Adrenal gland (tissue), 12 donors: ENCODE results near the gene LHFPL4. TPM values are rescaled to one million over a fixed set of nuclear protein-coding genes. Genes with fewer than 3 reads are reported as not detected.

Experiments
- DNase-seq, 7 donors: peaks; one replicate each; pipeline ENCODE4 v3.0.0-alpha.2; 2019 to 2020
- H3K27ac ChIP-seq, 5 donors: fragments of 200-600 bp; sonication (generic) in 4 of 5; 1 replicate in 3 of 5; 2 replicates in 2 of 5; pipeline versions ENCODE4 v1.5.1 to v1.8.0; 2016 to 2020; ENCODE audit warnings: mild to moderate bottlenecking in 1 of 5
- H3K27me3 ChIP-seq: fragments of 200-600 bp; 2 replicates; pipeline ENCODE4 v1.8.0; 2021
- H3K36me3 ChIP-seq, 2 donors: fragments of 200-600 bp; replicated peaks in 1 of 2; 1 replicate in 1 of 2; 2 replicates in 1 of 2; pipeline versions ENCODE4 v1.5.1 to v1.8.0; 2018 to 2022
- H3K4me1 ChIP-seq, 2 donors: fragments of 200-600 bp; replicated peaks in 1 of 2; 1 replicate in 1 of 2; 2 replicates in 1 of 2; pipeline versions ENCODE4 v1.5.1 to v1.8.0; 2018 to 2021
- H3K4me3 ChIP-seq, 4 donors: fragments of 200-600 bp; sonication (generic) in 3 of 4; one replicate each; pipeline ENCODE4 v1.5.1; 2016 to 2018
- H3K9me3 ChIP-seq, 3 donors: fragments of 200-600 bp; sonication (generic) in 1 of 3; replicated peaks in 1 of 3; 1 replicate in 2 of 3; 2 replicates in 1 of 3; pipeline versions ENCODE4 v1.5.1 to v1.8.0; 2016 to 2021
- POLR2A ChIP-seq, 2 donors: fragments of 450-650 bp; IDR thresholded peaks; one replicate each; pipeline ENCODE4 v1.6.1; 2017; ENCODE audit warnings: antibody characterized with exemption in 2 of 2, mild to moderate bottlenecking in 2 of 2, moderate library complexity in 1 of 2
- WGBS, 4 donors: extraction: QIAGEN DNeasy Blood & Tissue Kit in 2 of 4; methylation state at CpG; one replicate each; pipeline versions ENCODE4 v1.1.5 to v1.1.7; 2013 to 2017; 5-methylcytosine and 5-hydroxymethylcytosine counted together
- intact Hi-C, 2 donors: fragments of 100-400 bp; cut with DNase I; formaldehyde crosslinking; loops; one replicate each; pipeline versions ENCODE4 v1.14.1 to v1.15.0; 2022 to 2023
- polyA plus RNA-seq, 3 donors: library from polyadenylated mRNA; stranded (reverse); fragments of 200-250 nt in 2 of 3; fragments of 350-450 nt in 1 of 3; fragmentation: Illumina TruSeq in 1 of 3; extraction: RNeasy Lipid Tissue Mini Kit (QIAGEN cat#74804) in 1 of 3; gene quantifications; one replicate each; pipeline ENCODE4 v1.2.3, GENCODE V29; 2013 to 2014
- total RNA-seq, 9 donors: library from RNA; depleted of rRNA in 4 of 9; stranded (reverse); fragments of >200 nt in 4 of 9; fragments of 120-200 nt in 1 of 9; fragmentation: NEBNext Ultra II Directional in 1 of 9; extraction: Animal tissue kit (Norgen Biotek cat#: 25700) in 1 of 9; gene quantifications; one replicate each; pipeline versions ENCODE4 v1.1.0 to v1.2.4, GENCODE V29; 2013 to 2023
- TF ChIP-seq, protein P1 (sequence below), 6 experiments: fragments of 450-650 bp in 4 of 6; fragments of 200-600 bp in 2 of 6; sonication (generic) in 1 of 6; IDR thresholded peaks; 1 replicate in 5 of 6; 2 replicates in 1 of 6; pipeline versions ENCODE4 v1.5.1 to v1.8.0; 2016 to 2021; ENCODE audit warnings: antibody characterized with exemption in 6 of 6, mild to moderate bottlenecking in 2 of 6, moderate library complexity in 1 of 6
- donor health status: healthy with polysubstance abuse.
- donor health status: Bipolar disorder and iron deficiency.
- donor health status: DM: yes; HTN: yes; CAD: no.
- donor health status: DM: no; HTN: no; CAD: no.
- donor health status: DM: no; HTN: no; CAD: no.
- donor health status: DM: yes; HTN: yes; CAD: no.

LHFPL4 gene
- total and polyA plus RNA-seq, 12 donors: 0.04 to 3.5 (median 0.99) TPM; not detected in 2

DNA sequence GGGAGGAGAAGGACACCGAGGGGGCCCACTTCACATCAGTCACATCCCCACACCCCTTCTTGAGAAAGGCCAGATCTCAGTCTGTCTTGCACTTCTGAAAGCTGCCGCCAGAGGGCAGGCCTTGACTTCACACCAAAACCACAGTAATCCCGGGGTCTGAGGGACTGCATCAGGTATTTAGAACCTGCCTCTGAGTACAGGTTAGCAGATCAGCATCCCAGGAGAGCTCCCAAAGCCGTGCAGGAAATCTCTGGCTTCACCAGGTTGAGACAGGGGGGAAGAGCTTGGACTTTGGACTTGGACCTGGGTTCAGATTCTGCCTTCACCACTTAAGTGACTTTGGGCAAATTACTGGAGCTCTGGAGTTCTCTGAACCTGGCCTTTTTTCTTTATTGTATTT is 50.3 kb downstream of the LHFPL4 start:
- Histone ChIP-seq H3K36me3 (no peaks in the 10 kb centered on the region), H3K4me1 (peaks cover 0 to 10% of the 10 kb centered on the region in 2 donors), H3K27me3 (no peaks in the 10 kb centered on the region), H3K9me3 (no peaks in the 10 kb centered on the region), H3K27ac (no peak overlapping the region), H3K4me3 (no peak overlapping the region)
- intact Hi-C loops: loop anchor here (10.0 kb wide), 2 partner anchors 182 to 222 kb away; no protein-coding TSS in a partner anchor
- no peak for TF ChIP-seq POLR2A (IDR thresholded peaks at IDR 0.05)
- TF ChIP-seq, protein P1, sequence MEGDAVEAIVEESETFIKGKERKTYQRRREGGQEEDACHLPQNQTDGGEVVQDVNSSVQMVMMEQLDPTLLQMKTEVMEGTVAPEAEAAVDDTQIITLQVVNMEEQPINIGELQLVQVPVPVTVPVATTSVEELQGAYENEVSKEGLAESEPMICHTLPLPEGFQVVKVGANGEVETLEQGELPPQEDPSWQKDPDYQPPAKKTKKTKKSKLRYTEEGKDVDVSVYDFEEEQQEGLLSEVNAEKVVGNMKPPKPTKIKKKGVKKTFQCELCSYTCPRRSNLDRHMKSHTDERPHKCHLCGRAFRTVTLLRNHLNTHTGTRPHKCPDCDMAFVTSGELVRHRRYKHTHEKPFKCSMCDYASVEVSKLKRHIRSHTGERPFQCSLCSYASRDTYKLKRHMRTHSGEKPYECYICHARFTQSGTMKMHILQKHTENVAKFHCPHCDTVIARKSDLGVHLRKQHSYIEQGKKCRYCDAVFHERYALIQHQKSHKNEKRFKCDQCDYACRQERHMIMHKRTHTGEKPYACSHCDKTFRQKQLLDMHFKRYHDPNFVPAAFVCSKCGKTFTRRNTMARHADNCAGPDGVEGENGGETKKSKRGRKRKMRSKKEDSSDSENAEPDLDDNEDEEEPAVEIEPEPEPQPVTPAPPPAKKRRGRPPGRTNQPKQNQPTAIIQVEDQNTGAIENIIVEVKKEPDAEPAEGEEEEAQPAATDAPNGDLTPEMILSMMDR (IDR thresholded peaks at IDR 0.05): peak; percentile 67 to 87 (median 82)
- WGBS, 4 donors: 0 to 3% (median 1%) methylated on average over 4 of the region's 4 CpGs
- DNase-seq: peak; percentile 33 to 90 (median 75)

DNA sequence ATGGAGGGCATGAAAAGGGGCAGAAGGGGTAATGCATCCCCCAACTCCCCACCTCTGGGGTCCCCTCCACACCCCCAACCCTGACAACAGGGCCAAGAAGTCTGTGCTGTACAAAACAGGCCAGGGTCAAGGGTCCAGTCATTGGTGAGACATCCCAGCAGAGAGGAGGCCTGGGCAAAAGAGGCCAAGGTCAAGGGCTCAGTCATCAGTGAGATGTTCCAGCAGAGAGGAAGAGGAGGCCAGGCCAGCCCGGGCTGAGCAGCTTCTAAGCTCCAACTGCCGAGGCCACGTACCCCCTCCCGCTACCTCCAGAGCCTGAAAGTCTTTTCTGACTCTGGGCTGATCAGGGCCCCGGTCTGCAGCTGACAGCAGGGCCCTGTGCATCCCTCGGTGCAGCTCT is 52.4 kb downstream of the LHFPL4 start:
- WGBS, 4 donors: 27 to 45% (median 33%) methylated on average over 4 to 6 of the region's 6 CpGs
- intact Hi-C loops: loop anchor here (10.0 kb wide), 2 partner anchors 184 to 224 kb away; no protein-coding TSS in a partner anchor

GRCh38 chr3:9500108-9501050 is 53.2 kb downstream of the LHFPL4 start:
- intact Hi-C loops: loop anchor here (10.0 kb wide), 2 partner anchors 184 to 224 kb away; no protein-coding TSS in a partner anchor

More for the DNA sequence above, 52.4 kb downstream of the LHFPL4 start:
- Histone ChIP-seq H3K27ac (peak overlapping the region in 1 of 5 donors; percentile 40), H3K4me1 (peaks cover 0 to 10% of the 10 kb centered on the region in 2 donors), H3K36me3 (no peaks in the 10 kb centered on the region), H3K9me3 (no peaks in the 10 kb centered on the region), H3K4me3 (no peak overlapping the region), H3K27me3 (no peaks in the 10 kb centered on the region)
- peak; percentile 39 to 77 (median 71) for DNase-seq
- TF ChIP-seq POLR2A (IDR thresholded peaks at IDR 0.05): no peak
- TF ChIP-seq, protein P1 (IDR thresholded peaks at IDR 0.05): no peak

More at GRCh38 chr3:9500108-9501050, 53.2 kb downstream of the LHFPL4 start:
- no peaks in the 10 kb centered on the region for H3K36me3 ChIP-seq
- H3K9me3 ChIP-seq: no peaks in the 10 kb centered on the region
- H3K27me3 ChIP-seq: no peaks in the 10 kb centered on the region
- WGBS, 4 donors: 35 to 44% (median 43%) methylated on average over 35 to 39 of the region's 39 CpGs
- no peak overlapping the region for H3K27ac ChIP-seq
- H3K4me1 ChIP-seq: peaks cover 0 to 10% of the 10 kb centered on the region in 2 donors
- H3K4me3 ChIP-seq: no peak overlapping the region
- TF ChIP-seq, protein P1 (IDR thresholded peaks at IDR 0.05): peak; percentile 20 to 55 (median 35)
- TF ChIP-seq POLR2A (IDR thresholded peaks at IDR 0.05): no peak
- DNase-seq: peak; percentile 39 to 70 (median 48)
